ENCODE measurements around the gene LSM7. TPM values are rescaled to one million over a fixed set of nuclear protein-coding genes. Genes with fewer than 3 reads are reported as not detected.
"Not testable (repeated sequence)": the region's sequence is repeated elsewhere in the genome, so short reads cannot be mapped to it uniquely, and the experiment has no call there.

The LSM7 gene
- total RNA-seq, 1 donor from 2014 or later = 150 TPM

DNA sequence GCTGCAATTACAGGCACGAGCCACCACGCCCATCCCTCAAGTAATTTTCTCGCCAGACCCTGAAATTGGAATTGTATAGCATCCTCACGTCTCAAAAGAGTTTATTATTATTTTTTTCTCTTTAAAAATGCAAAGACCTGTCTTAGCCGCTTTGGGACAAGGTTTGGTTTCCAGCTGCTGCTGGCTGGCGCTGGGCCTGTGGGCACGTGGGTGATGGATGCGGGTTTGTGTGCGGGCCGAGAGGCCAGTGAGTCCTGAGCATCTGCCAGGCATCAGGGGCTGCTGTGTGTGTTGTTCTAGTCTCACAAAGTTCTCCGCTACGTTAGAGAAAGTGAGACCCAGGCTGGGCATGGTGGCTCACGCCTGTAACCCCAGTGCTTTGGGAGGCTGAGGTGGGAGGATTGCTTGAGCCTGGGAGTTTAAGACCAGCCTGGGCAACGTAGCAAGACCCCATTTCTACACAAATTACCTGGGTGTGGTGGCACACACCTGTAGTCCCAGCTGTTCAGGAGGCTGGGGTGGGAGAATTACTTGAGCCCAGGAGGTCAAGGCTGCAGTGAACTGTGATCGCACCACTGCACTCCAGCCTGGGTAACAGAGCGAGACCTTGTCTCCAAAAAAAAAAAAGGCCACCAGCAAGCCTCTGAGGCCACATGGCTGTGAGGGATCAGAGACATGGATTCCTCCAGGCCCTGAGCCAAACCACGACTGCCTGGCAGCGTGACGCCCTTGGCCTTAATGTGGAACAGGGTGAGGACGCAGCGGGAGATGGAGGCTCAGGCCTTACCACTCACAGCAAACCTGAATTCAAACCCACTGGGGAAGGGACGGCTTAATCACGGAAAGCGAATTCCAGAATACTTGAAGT, 27.0 kb upstream of the LSM7 start:
- intact Hi-C loops (cut with micrococcal nuclease) = no loop called here

- intact Hi-C loops (cut with micrococcal nuclease) = no loop called here
These were observed 26.3 kb upstream of the LSM7 start for GRCh38 chr19:2354670-2355069.

DNA sequence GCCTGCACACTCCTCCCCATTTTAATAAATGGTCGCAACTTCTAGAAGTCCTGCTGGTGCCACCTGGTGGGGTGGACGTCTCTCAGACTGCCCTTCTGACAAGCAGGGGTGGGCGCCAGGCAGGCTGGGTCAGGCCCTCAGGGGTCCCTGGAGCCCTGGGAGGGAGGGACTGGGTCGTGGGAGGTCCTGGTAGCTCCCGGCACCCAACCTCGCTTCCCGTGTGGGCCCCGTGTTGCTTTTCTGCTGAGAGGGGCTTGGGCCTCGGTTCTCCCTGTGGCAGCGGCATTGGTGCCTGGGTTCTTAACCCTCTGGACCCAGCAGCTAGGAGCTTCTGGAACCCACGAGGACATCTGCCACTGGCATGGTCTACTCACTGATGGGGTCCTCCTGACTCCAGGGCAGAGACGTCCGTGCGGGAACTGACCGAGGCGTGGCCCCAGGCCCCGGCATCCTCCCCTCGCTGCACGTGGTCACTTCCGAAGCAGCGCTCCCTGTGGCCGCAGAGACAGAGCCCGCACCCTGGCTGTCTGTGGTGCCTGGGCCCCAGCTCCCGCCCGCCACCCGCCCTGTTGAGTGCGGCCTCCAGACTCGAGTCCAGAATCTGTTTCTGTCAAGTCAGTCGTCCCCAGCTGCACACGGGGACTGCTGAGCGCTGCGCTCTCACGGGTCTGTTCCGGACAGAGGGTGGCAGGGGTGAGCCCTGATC, 25.7 kb upstream of the LSM7 start:
- intact Hi-C loops (cut with micrococcal nuclease) = no loop called here

DNA sequence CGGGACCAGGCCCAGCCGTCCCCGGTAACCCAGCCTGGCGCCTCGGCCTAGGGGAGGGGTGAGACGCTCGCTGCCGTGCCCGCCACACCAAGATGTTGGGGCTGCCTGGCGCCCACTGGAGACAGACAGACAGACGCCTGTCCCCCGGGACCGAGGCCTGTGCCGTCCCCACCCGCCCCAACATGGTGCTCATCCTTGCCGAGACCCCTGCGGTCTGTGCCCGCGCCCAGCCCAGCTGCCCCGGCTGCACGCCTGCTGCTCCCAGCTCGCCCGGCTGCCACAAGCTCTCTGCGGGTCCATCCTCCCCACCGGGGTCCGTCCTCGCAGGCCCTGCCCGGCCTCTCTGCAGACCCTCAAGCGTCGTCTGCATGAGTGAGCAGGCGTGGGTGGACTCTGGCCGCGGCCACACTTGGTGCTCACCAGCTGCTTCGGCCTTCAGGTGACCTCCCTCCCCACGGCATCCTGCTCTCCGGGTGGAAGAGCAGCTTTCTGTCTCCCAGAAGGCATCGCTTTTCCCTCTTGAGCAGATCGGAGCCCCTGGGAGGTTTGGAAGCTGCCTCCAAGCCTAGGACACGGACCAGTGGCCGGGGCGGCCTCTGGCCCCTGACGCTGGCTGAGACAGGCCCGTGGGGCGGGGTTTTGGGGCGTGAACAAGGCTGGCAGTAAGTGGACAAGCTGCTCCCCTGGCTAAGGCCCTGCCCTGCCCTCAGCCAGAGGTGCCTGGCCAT, 24.9 kb upstream of the LSM7 start:
- intact Hi-C loops (cut with micrococcal nuclease) = no loop called here

DNA sequence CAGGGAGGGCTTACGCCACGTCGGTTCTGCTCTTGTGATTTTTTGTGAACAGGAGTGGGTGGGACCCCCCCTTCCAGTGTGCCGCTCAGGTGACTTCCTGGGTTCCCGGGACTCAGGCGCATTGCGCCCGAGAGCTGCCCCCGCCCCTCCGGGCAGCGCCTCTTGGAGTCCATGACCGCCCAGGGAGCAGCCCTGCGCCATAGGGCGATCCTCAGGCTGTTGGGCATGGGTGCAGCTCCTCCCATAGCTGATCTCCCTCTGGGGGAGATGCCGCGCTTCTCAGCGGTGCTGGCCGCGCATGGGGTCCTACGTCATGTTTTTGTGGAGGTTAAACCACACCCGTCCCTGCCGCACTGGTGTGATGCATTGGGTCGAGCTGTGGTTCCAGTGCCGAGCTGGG, 23.7 kb upstream of the LSM7 start:
- intact Hi-C loops (cut with micrococcal nuclease) = no loop called here

- intact Hi-C loops (cut with micrococcal nuclease) = no loop called here
These were observed 23.2 kb upstream of the LSM7 start for GRCh38 chr19:2351591-2351990.

GRCh38 chr19:2350656-2351055, 22.3 kb upstream of the LSM7 start:
- intact Hi-C loops (cut with micrococcal nuclease) = no loop called here

- intact Hi-C loops (cut with micrococcal nuclease) = not testable (repeated sequence)
These were observed 21.4 kb upstream of the LSM7 start for GRCh38 chr19:2349818-2350217.

DNA sequence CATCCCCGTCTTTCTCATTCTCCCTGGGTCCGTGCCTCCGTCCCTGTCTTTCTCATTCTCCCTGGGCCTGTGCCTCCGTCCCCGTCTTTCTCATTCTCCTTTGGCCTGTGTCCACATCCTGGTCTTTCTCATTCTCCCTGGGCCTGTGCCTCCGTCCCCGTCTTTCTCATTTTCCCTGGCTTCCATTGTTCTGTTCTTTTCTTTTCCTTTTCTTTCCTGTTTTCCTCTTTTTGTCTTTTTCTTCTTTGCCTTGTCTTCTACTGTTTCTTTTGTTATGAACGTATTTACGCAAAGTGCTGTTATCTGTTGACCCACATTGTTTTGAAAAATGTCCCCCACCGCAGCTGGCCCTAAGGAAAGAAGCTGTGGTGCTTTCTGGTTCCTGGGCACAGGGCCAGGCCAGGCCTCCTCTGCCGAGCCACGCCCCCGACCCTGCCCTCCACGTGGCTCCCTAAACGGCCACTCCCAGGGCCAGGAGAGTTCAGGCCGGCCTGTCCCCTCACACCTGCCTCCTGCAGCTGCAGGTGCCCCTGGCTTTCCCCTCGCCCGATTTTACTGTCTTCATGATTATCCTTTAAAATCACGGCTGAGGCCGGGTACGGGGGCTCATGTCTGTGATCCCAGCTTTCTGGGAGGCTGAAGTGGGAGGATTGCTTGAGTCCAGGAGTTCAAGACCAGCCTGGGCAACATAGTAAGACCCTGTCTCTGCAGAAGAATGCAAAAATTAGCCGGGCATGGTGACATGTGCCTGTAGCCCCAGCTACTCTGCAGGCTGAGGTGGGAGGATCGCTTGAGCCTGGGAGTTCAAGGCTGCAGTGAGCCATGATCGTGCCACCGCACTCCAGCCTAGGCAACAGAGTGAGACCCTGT, 17.6 kb upstream of the LSM7 start:
- intact Hi-C loops (cut with micrococcal nuclease) = no loop called here

DNA sequence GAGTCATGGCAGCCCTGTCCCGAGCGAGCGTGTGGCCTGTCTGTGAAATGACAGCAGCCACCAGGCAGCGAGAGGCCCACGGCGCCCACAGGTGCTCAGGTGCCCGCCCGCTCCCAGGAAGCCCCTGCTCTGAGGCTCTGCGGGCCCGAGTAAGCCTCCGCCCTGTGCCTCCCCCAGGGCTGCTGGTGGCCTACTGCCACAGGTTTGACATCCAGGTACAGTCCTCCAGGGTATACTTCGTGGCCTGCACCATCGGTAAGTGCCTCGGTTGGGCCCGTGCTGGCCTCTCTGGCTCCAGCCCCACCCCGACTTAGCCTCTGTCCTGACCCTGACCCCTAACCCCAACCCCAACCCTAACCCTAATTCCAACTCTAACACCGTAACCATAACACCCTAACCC, 16.7 kb upstream of the LSM7 start:
- intact Hi-C loops (cut with micrococcal nuclease) = no loop called here

- intact Hi-C loops (cut with micrococcal nuclease) = no loop called here
These were observed 16.0 kb upstream of the LSM7 start for GRCh38 chr19:2344381-2344870.

DNA sequence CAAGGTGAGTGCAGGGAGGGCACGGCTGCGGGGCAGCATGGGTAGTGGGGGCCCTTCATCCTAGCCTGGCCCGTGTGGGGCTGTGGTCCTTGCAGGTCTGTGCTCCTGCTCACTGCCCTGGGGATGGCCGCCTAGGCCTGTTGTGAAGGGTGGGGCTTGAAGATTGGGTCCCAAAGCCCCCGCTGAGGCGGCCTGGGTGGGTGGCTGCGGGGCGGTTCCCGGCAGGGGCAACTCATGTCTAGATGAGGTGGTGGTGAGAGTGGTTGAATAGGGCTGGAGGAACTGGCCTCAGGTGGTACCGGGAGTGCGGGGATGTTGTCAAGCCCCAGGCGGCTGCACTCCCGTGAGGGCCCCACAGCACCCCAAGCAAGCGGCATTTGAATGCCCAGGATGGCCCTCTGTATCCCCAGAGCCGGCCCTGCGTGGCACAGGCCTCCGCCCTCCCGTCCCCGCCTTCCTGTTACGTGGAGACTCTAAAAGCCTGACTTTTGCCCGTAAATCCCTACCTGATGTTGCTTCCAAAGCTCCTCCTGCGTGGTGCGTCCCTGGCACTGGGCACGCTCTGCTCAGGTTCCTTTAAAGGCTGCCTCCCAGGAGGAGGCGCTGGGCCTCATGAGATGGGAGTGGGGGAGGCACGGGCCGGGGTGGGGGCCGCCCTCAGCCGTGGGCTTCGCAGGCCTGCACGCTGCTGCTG, 15.1 kb upstream of the LSM7 start:
- intact Hi-C loops (cut with micrococcal nuclease) = no loop called here

GRCh38 chr19:2342656-2343288, 14.4 kb upstream of the LSM7 start:
- intact Hi-C loops (cut with micrococcal nuclease) = no loop called here

DNA sequence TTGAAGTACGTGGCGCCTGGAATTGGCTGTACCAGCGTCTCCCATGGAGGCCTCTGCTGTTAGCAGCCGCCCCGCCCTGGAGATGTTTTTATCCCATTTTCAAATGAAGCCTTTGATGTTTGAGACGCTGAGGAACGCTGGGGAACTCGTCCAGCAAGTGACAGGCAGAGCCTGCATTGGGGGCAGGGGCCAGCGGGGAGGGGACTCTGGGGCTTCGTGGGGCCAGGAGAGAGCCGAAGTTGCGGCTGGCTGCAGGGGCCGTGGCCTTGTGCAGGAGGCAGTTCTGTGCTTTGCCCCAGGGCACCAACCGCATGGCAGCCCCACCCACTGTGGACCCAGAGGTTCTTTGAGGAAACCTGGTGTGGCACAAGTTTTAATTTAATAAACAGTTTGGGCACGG, 13.6 kb upstream of the LSM7 start:
- intact Hi-C loops (cut with micrococcal nuclease) = no loop called here

DNA sequence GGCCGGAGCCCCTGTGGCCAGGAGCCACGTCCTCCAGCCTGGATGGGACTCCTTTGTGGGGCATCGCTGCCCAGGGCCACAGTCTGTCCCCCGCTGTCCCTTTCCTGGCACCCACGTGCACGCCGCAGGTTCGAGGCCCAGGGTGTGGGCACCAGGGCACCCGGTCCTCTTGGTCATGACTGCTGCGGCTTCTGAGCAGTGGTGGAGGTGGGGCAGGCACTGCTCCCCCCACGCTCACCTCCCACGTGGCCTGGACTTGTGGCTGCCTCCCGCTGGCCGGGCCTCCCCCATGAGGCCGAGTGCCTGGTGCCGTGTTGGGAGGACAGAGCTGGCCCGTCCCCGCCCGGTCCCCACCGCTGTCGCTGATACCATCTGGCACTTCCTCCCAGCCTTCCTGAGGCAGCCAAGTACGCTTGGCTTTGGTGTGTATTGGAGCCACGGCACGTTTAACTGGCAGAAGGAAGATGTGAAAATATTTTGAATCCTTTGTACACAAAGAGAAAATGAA, 12.9 kb upstream of the LSM7 start:
- intact Hi-C loops (cut with micrococcal nuclease) = no loop called here

DNA sequence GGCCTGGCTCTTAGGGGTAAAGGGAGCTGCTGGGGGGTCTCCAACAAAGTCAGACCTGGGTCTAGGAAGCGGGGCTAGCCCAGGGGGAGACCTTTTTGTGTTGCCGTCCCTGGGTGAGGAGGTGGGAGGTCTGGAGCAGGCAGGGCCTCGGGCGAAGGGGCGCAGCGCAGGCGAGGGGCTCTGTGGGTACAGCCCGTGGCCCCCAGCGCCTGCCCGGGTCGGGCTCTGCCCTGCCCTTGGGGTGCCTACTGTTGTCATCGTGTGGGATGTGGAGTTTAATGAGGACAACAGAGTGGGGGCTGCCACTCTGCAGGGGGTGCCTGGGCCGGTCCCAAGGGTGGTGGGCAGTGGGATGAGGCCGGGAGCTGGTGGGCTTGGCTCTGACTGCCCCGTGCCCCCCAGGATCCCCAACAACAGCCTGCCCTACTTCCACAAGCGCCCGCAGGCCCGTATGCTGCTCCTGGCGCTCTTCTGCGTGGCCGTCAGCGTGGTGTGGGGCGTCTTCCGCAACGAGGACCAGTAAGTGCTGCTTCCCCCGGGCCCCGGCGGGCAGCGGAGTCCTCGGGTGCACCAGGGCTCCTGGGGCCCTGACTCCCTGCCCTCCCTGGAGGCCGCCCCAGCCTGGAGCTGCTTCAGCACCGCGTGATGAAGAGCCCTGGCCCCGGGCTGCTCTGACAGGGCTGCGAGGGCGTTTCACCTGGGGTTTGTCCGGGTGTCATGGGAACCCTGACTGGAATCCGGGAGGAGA, 12.3 kb upstream of the LSM7 start:
- intact Hi-C loops (cut with micrococcal nuclease) = no loop called here

DNA sequence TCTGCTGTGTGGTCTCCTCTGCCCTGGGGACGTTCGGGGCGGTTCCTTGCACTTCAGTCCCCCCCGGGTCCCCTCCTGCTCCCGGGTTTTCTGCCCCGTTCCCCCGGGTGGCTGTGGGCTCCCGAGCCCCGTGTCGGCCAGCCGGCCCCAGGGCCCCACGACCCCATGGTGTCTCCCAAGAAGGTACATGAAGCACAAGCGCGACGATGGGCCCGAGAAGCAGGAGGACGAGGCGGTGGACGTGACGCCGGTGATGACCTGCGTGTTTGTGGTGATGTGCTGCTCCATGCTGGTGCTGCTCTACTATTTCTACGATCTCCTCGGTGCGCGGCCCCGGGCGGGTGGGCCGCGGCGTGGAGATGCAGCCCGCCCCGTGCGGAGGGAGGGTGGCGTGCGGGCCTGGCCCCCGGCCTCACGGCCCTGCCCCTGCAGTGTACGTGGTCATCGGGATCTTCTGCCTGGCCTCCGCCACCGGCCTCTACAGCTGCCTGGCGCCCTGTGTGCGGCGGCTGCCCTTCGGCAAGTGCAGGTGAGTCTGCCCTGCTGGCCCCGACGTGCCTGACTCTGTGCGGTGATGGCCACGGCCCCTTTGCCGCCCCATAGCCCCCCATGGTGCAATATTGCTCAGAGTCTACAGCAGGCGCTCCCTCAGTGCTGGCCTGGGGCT, 11.4 kb upstream of the LSM7 start:
- intact Hi-C loops (cut with micrococcal nuclease) = no loop called here
